Bronchial epithelial cell (primary cell): Measurements from ENCODE around the gene GABRD. TPM values are rescaled to one million over a fixed set of nuclear protein-coding genes. Genes with fewer than 3 reads are reported as not detected.

ENCODE experiments used
- DNase-seq: peaks from one replicate; pipeline ENCODE4 v3.0.0-alpha.2; 2010; ENCODE audit warnings: low read depth
- FAIRE-seq: peaks from 2 replicates; lab custom pipeline; 2011; peaks lifted over from hg19 to GRCh38; lab: Jason Lieb, UNC
- H3K27me3 ChIP-seq: 2 replicates; pipeline ENCODE4 v1.5.1; 2011; ENCODE audit warnings: low read length; ENCODE audit not compliant: control insufficient read depth, insufficient read depth
- H3K36me3 ChIP-seq: 2 replicates; pipeline ENCODE4 v1.5.1; 2011; ENCODE audit warnings: low read length; ENCODE audit not compliant: control insufficient read depth, insufficient read depth
- H3K4me3 ChIP-seq: 2 replicates; pipeline ENCODE4 v1.5.1; 2011; ENCODE audit warnings: mild to moderate bottlenecking, low read depth, low read length, control low read depth
- total RNA-seq: library from RNA; depleted of rRNA; stranded (reverse); fragments of >200 nt; gene quantifications from 2 replicates; pipeline ENCODE4 v1.2.1, GENCODE V29; 2014
- TF ChIP-seq, protein P1 (sequence below): IDR thresholded peaks from 2 replicates; pipeline ENCODE4 v1.5.1; 2011; ENCODE audit warnings: mild to moderate bottlenecking, moderate library complexity, low read length, control low read depth, inconsistent platforms; ENCODE audit not compliant: insufficient read depth, severe bottlenecking

Gene GABRD
- total RNA-seq, 1 donor from 2014 or later, result not detected

DNA sequence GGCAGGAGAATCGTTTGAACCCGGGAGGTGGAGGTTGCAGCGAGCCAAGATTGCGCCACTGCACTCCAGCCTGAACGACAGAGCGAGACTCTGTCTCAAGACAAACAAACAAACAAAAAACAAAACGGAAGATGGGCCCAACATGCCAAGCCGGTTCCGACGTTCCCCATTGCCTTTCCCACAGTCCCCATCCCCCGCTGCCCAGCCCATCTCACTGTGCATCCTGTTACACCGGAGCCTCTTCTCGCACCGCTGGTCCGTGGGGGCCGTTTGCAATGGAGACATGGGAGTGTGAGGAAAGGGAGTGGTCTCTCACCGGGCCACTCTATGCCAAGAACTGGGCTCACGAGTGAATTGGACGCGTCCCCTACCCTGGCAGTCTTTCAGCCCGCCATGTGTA, 14.3 kb upstream of the GABRD start:
- Histone ChIP-seq H3K4me3 (no peak overlapping the region), H3K36me3 (no peaks in the 10 kb centered on the region), H3K27me3 (peaks cover 3% of the 10 kb centered on the region)
- DNase-seq, result no peak
- no peak for FAIRE-seq
- TF ChIP-seq, protein P1, sequence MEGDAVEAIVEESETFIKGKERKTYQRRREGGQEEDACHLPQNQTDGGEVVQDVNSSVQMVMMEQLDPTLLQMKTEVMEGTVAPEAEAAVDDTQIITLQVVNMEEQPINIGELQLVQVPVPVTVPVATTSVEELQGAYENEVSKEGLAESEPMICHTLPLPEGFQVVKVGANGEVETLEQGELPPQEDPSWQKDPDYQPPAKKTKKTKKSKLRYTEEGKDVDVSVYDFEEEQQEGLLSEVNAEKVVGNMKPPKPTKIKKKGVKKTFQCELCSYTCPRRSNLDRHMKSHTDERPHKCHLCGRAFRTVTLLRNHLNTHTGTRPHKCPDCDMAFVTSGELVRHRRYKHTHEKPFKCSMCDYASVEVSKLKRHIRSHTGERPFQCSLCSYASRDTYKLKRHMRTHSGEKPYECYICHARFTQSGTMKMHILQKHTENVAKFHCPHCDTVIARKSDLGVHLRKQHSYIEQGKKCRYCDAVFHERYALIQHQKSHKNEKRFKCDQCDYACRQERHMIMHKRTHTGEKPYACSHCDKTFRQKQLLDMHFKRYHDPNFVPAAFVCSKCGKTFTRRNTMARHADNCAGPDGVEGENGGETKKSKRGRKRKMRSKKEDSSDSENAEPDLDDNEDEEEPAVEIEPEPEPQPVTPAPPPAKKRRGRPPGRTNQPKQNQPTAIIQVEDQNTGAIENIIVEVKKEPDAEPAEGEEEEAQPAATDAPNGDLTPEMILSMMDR, result no peak

DNA sequence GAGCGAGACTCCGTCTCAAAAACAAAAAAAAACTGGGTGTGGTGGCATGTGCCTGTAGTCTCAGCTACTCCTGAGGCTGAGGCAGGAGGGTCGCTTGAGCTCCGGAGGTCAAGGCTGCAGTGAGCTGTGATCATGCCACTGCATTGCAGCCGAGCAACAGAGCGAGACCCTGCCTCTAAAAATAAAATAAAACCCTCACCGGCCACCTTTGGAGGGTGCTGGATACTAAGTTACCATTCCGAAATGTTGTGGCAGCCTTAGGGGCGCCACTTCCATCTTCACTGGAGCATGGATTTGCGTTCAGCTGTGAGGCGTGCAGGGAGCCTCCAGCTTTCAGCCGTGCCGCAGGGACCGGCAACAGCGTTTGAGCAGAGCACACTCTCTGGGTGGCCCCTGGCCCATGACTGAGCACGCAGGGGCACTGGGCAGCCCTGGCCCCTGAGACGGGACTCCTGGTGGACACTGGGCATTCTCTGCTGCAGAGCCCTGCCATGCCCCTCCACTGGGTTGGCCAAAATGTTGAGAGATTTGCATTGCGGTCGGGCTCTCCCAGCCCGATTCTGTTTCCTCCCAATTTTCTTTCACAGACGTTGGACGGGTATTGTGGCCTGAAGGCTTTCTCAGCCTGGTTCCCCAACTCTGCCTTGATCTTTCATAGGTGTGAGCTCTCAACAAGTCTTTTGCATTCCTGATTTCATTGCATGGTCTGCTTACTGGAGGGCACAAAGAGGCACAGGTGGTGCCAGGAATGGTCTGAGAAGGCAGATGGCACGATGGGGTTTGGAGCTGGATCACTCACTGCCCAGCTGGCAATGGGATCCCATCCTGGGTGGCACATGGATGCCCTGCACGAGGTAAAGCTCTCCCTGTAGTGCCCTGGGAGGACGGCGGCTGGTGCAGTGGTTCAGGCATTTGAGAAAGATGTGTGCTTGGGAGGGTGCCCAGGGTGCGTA, 9.8 kb upstream of the GABRD start:
- no peak for FAIRE-seq
- Histone ChIP-seq H3K36me3 (no peaks in the 10 kb centered on the region), H3K4me3 (no peak overlapping the region), H3K27me3 (peaks cover 1% of the 10 kb centered on the region)
- no peak for DNase-seq
- TF ChIP-seq, protein P1, result no peak

DNA sequence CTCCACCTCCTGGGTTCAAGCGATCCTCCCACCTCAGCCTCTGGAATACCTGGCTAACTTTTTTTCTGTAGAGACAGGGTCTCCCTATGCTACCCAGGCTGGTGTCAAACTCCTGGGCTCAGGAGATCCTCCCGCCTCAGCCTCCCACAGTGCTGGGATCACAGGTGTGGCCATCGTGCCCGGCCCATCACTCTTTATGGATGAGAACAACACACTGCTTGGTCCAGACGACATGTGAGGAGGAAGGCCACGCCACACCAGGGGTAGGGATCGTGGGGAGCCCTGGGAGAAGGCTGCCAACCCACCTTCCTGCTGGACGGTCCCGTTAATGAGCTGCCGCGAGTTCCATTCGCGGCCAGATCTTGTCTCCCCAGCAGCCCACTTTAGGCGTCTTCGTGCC, 5.0 kb upstream of the GABRD start:
- no peak for DNase-seq
- no peak for FAIRE-seq
- H3K27me3 ChIP-seq, result peaks cover 6% of the 10 kb centered on the region
- TF ChIP-seq, protein P1, result no peak
- no peak overlapping the region for H3K4me3 ChIP-seq
- no peaks in the 10 kb centered on the region for H3K36me3 ChIP-seq

- no peak for FAIRE-seq
- no peaks in the 10 kb centered on the region for H3K36me3 ChIP-seq
- no peak for DNase-seq
- H3K27me3 ChIP-seq, result peaks cover 12% of the 10 kb centered on the region
- TF ChIP-seq, protein P1, result no peak
- no peak overlapping the region for H3K4me3 ChIP-seq
Measured at GRCh38 chr1:2014741-2015735, 4.1 kb upstream of the GABRD start.

DNA sequence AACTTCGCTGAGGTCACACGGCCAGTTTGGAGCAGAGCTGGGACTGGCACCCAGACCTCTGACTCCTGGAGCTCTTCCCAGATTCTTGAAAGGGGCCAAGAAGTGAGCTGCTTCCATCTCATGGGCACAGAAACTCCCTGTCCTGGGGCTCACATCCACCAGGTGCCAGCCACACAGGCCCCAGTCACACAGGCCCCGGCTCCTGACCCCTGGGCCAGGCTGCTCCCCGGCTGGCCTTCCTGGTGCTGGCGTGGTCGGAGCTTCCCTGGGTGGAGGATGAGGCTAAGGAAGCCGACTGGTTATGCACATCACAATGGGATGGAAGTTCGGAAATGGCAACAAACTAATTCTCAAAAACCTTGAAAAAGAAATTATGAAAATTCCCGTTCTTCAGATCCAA, 3.0 kb upstream of the GABRD start:
- TF ChIP-seq, protein P1, result no peak
- no peak for DNase-seq

More for the DNA sequence above, 3.0 kb upstream of the GABRD start:
- no peak for FAIRE-seq
- Histone ChIP-seq H3K27me3 (peaks cover 21% of the 10 kb centered on the region), H3K36me3 (no peaks in the 10 kb centered on the region), H3K4me3 (no peak overlapping the region)
